HG03103 (cell line): ENCODE data around the gene RGS10.
"Not testable (repeated sequence)": the region's sequence is repeated elsewhere in the genome, so short reads cannot be mapped to it uniquely, and the experiment has no call there.

Source experiments
- ATAC-seq: cut with Tn5 transposase; IDR thresholded peaks from one replicate; pipeline ENCODE4 v1.9.1; 2021; ENCODE audit warnings: low read depth; ENCODE audit not compliant: unreplicated experiment

The RGS10 gene, protein sequence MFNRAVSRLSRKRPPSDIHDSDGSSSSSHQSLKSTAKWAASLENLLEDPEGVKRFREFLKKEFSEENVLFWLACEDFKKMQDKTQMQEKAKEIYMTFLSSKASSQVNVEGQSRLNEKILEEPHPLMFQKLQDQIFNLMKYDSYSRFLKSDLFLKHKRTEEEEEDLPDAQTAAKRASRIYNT

DNA sequence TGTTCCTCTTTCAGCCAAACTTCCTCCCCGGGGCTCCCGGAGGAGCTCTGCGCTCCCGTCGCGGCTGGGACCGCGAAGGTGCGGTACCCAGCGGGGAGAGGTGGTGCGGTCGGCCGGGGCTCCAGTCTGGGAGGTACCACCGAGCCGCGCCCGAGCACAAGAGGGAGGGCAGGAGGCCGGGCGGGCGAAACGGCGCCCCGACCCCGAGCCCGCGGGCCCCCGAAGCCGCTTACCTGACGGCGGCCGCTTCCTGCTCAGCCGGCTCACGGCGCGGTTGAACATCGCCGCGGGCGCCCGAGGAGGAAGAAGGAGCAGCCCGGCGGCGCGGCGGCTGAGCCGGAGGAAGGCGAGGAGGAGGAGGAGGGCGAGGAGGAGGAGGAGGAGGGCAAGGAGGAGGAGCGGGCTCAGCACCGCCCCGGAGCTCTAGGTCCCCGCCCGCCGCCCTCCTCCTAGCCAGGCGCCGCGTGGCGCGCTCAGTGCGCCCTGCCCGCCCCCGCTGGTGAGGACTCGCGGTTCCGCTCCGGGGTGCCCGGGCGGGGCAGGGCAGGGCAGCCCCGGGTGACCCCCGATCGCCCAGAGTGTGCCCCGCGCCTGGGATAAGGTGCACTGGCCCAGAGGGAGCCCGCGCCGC lies at the start of gene RGS10:
Gene RGS10, minus strand, starts transcription at position 363 of the 631 bp plus-strand sequence. Its CDS starts 81 bp downstream, at position 282.
- peak; percentile 63 for ATAC-seq

DNA sequence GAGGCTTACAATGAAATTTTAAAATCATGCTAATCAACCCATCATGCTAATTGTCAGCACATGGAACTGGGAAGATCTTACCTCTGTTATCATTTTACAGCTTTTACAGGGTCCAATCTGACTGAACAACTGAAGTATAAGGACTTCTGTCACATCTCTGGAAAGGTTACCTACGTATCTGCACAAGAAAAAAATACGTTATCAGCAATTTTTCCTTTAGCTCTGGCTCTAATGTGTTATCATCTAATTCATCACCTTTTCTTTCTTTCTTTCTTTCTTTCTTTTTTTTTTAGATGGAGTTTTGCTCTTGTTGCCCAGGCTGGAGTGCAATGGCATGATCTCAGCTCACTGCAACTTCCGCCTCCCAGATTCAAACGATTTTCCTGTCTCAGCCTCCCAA lies 45.6 kb upstream of the RGS10 start:
- no peak for ATAC-seq

DNA sequence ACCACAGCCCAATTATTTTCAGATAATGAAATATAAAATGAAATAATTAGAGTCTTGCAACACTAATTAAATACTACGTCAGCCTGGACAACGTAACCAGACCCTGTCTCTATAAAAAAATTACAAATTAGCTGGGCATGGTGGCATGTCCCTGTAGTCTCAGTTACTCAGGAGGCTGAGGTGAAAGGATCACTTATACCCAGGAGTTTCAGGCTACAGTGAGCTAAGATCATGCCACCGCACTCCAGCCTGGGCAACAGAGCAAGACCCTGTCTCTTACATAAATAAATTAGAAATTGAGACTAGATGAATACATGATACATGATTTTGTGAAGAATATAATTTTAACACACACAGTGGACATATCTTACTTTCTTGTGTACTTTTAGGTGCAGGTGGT lies 35.8 kb upstream of the RGS10 start:
- ATAC-seq = no peak

DNA sequence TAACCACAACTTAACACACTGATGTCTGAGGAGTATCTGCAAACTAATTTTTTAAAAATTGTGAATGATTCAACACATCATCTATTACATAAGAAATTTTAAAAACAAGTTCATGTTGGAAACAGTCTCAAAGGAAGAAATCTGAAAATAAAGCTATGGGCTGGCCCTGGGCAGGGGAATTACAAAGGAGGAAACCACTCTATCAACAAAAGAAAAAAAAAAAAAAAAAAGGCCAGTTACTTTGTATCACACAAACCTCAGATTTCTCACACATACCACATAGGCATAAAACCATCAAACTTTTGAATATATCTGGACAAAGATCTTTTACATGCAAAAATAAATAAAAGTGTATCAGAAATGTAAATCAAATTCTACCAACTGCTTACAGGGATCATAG lies 33.5 kb upstream of the RGS10 start:
- ATAC-seq = no peak

DNA sequence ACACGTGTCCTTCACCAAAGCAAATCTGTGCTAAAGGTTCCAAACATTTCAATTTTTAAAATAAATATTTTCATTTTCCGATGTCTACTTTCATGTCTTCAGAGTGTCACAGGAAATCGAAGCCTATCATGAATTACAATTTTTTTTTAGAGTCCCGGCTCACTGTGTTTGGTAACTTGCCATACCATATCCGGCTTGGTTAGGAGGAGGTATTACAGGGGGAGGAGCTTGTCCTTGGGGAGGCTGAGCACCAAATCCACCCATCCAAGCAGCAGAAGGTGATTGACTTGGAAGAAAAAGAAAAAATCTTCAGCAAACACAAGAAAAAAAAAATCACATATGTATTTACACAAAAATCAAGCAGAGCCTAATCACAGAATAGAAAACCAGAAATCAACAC lies 33.0 kb upstream of the RGS10 start:
- no peak for ATAC-seq

DNA sequence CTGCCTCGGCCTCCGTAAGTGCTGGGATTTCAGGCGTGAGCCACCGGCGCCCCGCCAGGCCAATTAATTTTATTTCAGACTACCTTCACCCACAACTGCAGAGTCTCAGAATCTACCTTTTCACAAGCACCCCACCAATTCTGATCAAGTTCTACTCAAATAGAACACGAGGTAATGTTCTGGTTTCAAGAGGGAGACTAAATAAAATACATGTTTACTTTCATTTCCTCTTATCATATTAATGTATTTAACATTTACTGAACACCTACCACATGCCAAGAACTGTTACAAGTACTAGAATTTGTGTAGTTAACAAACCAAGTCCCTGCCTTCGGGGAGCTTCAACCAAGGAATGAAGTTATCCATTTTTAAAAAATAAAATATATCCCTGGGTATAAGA lies 25.5 kb upstream of the RGS10 start:
- no peak for ATAC-seq

DNA sequence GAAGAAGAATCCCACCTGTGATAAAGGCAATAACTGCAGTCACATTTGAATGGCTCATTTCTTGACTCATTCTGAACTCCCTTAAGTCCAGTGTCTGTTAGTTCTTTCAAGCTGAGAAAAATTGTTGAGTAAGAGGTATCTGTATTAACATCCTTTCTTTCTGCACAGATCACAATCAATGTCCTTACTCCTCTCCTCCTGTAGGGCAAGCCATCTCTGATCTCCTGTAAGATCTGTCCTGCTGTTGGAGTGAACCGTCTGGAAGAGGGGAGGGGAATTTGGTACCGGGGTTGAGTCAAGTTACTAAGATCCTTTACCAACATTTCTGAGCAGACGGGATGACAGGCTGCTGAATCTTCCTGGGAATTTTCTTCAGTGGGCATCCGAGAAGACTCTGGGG lies 19.6 kb upstream of the RGS10 start:
- ATAC-seq = no peak

DNA sequence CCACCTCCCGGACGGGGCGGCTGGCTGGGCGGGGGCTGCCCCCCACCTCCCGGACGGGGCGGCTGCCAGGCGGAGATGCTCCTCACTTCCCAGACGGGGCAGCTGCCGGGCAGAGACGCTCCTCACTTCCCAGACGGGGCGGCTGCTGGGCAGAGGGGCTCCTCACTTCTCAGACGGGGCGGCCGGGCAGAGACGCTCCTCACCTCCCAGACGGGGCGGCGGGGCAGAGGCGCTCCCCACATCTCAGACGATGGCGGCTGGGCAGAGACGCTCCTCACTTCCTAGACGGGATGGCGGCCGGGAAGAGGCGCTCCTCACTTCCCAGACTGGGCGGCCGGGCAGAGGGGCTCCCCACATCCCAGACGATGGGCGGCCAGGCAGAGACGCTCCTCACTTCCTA lies 17.0 kb upstream of the RGS10 start:
- ATAC-seq = not testable (repeated sequence)

DNA sequence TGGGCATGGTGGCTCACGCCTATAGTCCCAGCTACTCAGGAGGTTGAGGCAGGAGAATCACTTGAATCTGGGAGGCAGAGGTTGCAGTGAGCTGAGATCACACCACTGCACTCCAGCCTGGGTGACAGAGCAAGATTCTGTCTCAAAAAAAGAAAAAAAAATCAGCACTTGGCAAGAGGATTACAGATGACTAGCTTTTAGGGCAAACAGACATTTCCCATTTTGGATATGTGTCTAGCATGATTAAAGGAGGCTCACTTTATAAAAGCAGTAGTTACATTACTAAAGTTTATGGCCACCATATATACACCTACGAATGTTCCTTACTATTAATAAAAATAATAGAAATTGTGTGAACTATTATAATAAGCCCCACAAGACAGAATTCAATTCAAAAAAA lies 13.6 kb upstream of the RGS10 start:
- ATAC-seq = not testable (repeated sequence)

DNA sequence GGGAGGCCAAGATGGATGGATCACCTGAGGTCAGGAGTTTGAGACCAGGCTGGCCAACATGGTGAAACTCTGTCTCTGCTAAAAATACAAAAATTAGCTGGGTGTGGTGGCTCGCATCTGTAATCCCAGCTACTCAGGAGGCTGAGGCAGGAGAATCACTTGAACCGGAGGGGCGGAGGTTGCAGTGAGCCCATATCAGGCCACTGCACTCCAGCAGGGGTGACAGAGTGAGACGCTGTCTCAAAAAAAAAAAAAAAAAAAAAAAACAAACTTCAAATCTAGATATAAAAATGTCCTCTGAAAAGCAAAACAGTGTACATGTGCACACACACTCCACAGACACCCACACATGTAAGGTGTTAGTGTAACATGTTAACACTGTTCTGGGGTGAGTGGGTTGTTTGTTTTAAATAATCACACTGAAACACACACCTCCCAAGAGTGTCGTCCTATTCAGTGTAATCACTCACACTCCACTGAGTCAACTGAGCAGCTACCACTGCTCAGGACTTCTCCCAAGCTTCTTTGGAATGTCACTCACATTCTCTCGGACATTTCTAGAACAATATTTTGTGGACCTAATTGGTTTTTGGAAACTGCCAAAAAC lies 12.8 kb upstream of the RGS10 start:
- ATAC-seq = no peak

DNA sequence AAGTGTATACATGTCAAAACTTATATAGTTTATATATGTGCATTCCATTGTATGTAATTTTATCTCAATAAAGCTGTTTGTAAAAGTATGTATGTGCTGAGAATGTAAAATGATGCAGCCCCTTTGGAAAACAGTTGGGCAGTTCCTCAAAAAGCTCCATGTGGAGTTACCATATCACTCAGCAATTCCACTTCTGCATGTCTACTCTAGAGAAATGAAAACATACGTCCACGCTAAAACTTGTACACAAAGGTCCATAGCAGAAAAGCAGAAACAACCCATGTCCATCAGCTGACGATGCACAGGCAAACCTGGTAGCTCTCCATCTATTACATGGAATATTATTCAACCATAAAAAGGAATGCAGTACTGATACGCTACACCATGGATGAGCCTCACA lies 8.3 kb upstream of the RGS10 start:
- ATAC-seq = no peak

DNA sequence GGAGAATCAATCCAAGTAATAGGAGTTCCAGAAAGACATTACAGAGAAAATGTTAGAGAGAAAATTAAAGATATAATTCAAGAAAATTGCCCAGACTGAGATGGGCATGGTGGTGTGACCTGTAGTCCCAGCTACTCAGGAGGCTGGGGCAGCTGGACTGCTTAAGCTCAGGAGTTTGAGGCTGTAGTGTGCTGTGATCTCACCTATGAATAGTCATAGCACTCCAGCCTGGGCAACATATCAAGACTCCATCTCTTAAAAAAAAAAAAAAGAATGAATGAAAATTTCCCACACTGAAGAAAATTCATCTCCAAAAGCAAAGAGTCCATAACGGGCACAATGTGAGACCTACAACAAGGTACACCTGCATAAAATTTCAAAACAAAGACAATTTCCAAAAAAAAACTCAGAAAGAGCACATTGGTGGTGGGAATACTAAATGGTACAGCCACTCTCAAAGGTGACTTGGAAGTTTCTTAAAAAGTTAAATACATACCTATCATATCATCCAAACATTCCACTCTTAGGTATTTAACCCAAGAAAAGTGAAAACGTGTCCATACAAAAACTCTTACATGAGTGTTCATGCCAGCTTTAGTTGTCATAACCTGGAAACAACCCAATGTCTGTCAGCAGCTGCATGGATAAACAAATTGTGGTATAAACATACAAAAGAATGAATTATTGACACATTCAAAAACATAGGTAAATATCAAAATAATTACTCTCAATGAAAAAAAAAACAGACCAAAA lies 6.9 kb upstream of the RGS10 start:
- no peak for ATAC-seq

DNA sequence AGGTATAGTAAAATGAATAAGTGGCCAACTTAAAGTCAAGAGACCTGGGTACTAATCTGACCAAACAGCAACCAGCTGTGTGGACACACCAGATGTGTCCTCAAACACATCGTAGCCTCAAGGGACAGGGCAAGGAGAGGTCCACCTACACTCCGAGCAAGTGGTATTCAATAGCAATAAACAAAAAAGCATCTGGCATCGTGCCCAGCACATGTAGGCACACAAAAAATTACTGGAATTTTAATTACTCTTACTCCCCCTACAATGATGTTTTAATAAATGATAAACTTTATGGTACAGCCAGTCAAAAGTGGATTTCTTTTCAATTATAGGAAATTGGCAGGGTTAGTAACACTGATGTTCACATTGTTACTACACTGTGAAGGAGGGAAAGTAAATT lies 3.5 kb upstream of the RGS10 start:
- ATAC-seq = no peak

DNA sequence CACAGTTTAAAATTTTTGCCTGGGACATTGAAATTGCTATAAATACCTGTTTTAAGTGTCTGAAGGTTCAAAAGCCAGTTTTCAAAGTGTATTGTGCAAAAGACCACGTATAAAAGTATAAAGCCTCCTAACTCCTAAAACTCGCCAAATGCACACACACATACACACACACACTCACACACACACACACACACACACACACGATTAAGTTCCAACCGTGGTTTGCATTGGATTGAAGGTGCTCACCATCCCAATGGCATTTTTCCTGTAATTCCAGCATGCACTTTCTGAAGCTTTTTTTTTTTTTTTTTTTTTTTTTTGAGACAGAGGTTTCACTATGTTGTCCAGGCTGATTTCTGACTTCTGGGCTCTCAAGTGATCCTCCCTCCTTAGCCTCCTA lies 2.8 kb upstream of the RGS10 start:
- no peak for ATAC-seq

DNA sequence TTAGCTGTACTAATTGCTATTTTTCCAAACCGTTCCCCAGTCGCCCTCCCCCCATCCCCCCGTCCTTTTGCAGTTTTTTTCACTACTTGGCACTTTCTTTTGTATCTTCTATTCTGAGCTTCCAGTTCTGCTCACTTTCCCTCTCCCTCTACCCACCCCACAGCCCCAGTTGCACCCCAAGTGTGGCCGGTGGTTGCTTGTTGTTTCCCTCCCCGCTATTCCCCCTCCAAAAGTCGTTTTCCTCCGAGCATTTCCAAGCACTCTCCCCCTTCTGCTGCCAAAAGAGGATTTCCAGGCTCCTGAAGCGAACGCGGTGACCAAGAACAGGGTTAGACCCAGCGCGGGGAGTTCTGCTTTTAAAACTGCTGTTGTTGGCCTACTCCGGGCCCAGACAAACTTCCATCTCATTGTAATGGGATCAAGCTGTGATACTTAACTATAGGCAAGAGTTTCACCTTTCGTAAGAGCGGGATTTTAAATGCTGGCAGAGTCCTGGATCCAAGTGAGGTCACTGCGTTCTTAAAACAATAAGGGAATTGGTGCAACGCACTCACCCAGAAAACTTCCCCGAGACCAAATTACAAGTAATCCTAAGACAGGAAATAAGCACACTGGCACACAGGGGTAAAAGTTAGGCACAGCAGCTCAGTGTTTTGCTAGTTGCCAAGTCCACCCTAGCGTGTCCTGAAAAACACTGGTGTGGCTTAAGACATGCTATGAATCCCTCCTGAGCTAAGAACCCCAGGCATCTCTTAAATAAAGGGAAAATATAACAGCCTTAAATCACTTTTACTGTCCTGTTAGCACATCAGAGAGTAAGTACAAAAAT lies 1.5 kb upstream of the RGS10 start:
- ATAC-seq = no peak

DNA sequence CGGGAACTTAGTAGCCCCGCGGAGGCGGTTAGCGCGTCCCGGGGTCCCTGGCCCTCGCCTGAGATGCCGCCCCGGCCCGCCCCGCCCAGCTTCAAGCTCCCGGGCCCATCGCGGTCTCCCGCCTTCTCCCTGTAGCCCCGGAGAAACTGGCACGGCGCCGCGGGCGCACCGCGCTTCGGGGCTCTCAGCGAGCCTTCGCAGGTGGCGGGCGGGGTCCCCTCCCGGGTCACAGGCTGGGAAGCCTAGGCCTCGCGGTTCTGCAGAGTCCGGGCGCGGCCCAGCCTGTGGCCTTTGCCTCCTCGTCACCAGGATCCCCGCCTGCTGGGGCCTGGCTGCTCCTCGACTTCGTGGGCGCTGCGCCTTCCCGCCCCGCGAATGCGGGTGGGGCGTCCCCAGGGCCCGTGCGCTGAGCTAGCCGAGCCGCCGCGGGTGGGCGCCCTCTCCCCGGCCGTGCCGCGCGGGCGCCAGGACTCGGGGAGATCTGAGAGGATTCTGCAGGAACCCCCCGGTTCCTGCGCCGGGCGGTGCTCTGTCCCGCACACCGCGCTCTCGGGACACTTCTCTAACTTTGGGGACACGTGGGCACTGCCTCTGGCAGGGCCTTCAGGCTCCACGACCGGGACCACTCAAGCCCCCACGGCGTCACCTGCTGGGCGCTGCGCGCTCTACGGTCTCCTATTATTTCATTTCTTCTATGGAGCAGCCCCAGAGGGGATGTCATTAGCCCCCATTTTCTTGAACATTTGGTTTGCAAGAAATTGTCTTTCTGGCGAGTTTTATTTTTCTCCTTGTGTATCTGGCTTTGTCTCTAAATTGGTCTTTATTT lies 682 bp upstream of the RGS10 start:
- peak; percentile 29 for ATAC-seq

DNA sequence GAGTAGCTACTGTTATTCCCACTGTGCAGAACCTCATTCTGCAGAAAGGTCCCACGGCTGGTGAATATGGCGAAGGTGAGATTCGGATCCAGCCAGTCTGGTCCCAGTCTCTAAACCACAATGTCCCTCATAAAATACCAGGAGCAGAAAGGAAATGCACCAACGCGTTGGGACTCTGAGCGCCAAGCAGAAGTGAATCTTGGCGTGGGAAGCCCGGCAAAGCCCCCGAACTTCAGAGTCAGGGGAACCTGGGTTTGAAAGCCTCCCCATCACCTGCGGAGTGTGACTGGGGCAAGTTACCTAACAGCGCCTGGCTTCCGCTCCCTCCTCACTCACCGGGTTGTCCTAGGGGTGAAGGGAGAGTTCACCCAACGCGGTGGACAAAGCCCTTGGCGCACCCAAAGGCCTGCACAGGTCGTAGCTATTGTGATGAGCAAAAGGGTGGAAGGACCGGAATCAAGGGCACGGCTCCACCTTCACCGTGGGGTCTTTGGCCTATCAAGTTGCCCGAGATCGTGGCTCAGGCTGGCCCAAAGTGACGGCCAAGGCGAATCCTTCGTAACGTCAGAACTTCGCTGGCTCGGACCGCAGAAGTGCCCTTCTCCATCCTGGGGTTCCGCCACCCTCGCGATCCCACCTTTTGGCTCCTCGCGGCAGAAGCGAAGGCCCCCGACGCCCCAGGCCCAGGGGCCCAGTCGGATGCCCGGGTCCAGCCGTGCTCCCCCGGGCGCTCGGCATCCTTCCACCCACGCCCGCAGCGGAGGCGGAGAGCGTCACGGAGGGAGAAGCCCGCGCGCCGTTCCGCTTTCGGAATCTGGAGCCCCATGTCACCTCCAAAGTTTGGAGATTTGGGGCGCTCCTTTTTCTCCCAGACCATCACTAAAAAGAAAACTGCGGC lies 811 bp downstream of the RGS10 start:
- ATAC-seq = no peak

DNA sequence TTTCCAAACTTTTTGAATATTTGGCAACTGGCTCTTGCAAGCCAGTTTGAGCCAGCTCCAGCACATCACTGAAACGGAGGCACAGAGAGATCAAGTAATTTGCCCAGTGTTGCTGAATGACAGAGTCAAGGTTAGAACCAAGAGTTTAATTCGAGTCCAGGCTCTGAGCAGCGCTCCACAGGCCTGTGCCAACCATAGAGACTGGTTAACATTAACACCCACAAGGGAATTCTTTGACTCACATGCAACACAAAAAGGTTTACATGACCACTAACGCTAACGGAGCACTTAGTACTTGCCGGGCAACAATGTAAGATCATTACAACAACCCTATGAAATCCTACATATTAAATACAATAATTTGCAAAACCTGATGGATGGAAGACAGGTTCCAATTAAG lies 1.5 kb downstream of the RGS10 start:
- no peak for ATAC-seq

DNA sequence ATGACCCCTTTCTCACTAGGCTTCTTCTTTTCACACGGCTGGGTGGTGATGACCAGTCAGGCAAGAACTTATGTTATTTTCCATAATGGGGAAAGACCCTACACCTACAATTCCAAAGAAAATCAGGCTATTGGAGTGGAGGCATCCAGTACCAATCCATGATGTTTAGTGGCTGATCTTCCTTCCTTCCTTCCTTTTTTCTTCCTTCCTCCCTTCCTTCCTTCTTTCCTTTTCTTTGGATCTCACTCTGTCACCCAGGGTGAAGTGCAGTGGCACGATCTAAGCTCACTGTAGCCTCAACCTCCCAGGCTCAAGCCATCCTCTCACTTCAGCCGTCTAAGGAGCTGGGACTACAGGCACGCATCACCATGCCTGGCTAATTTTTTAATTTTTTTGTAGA lies 2.5 kb downstream of the RGS10 start:
- ATAC-seq = no peak
